ENCODE measurements around the gene MAOA.
"Not testable (repeated sequence)": the region's sequence is repeated elsewhere in the genome, so short reads cannot be mapped to it uniquely, and the experiment has no call there.

The MAOA gene

DNA sequence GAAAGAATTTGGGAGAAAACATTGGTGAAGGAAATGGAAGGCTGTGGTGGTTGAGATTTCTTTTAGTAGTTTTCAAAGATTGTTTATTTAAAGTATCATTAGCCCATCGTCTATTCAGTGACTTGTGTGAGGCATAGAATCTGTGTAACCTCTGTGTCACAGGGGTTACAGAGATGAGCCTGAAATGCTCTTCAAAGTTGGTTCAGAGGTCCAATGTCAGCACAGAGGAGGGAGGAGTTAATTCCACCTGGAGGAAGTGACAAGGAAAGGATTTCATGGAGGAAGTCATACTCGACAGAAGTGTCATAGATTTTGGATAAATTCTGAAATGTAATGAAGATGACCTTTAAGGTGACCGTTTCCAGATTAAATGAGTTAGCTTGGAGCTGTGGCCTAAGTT, 8.2 kb downstream of the MAOA start:
- no peak for DNase-seq

DNA sequence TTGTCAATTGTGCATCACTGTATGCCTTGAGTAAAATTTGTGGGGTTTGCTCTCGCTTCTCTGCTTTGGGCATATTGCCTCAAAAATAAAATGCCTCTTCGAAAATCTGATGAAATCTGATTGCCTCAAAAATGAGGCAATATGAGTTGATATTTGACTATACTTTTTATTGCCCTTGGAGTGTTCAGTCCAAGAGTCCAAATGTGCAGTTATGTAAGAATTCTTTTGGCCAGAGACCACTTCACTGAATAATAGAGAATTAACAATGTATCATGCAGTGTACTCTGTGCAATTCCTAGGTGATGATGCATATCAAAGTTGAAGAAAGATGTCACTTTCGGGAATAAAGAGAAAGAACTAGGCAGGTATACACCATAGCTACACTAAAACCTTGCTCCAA, 8.6 kb downstream of the MAOA start:
- no peak for DNase-seq

DNA sequence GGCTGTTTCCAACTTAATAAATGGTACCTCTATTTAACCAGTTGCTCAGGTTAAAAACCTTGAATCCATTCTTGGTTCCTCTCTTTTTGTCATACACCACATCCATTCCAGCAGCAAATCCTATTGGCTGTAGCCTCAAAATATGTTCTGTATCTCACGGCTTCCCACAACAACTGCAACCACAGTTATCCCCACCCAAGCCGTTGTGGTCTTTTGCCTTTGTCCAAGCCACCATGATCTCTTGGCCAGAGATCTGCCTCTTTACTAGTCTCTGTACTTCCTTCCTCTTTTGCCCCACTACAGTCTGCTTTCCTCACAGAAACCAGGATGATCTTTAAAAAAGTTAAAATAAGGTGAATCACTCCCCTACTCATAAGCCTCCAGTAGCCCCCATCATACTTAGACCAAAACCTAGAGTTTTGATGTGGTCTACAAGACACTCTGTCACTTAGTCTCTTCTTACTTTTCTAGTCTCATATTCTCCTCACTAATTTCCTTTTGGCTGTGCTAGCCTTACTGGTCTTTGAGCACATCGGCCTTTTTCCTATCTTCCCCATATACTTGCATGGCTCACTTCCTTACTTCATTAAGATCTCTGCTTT, 10.3 kb downstream of the MAOA start:
- DNase-seq, result no peak

DNA sequence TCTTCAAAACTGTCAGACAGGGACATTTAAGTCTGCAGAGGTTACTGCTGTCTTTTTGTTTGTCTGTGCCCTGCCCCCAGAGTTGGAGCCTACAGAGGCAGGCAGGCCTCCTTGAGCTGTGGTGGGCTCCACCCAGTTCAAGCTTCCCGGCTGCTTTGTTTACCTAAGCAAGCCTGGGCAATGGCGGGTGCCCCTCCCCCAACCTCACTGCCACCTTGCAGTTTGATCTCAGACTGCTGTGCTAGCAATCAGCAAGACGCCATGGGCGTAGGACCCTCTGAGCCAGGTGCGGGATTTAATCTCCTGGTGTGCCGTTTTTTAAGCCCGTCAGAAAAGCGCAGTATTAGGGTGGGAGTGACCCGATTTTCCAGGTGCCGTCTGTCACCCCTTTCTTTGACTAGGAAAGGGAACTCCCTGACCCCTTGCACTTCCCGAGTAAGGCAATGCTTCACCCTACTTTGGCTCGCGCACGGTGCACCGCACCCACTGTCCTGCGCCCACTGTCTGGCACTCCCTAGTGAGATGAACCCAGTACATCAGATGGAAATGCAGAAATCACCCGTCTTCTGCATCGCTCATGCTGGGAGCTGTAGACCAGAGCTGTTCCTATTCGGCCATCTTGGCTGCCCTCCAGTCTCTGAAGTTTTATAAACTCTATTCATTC, 20.0 kb downstream of the MAOA start:
- not testable (repeated sequence) for DNase-seq

DNA sequence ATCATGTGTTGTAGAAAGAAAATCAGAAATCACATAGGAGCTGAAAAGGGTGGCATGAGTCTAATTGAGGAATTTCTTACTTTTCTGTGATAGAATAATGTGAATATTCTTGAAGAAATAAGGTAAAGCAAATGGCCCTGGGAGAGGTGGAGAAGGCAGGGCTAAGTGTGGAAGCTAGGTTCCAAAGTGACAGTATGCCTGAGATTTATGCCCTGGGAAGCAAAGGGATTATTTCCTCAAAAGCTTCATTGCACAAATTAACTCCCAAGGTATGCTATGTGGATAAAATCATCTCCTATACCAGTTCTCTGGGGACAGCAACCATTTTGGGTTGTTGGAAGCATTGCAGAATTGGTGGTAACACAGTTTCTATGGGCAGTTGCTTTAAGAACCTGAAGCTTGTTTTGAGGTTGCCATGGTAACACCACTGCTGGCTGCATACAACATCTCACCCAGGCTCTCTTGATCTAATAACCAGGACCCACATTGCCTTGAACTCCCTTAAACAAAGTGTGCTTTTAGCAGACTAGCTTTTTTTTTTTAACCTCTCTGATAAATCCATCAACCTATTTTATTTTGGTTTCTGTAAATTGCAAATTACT, 21.0 kb downstream of the MAOA start:
- DNase-seq, result peak in 1 of 5 experiments; percentile 67

DNA sequence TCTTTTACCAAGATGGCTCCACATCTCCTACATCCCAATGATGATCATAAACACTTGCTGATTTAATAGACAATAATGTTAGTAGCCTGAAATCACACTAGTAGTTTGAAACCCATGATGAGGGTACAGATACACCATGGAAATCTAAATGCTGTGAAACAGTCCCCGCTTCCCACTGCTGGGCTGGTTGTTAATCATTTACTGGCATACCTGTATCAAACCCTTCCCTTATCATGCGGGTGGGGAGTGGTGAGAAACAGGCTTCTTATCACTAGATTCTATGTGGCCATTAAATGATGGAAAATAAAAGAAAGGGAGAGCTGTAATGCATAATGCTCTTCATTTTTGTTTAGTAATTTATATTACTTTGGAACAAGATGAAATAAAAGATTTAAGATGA, 21.9 kb downstream of the MAOA start:
- DNase-seq, result no peak

DNA sequence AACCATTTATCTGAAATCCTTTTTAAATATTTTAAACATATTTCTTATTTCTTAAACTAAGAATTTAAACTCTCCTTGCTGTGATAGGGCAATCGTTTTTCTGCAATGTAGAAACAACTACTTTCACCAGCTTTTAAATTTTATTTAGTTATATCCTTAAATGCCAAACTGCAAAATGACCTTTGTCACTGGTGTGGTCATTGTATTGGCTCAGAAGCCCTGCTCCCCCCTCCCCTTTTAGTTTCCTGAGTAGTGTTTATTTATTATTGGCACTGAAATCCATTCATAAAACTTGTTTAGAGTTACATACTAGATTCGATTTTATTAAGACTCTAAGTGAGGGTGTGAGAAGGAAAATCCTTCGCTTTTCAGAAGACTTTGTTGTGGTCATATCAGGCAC, 23.0 kb downstream of the MAOA start:
- DNase-seq, result no peak

DNA sequence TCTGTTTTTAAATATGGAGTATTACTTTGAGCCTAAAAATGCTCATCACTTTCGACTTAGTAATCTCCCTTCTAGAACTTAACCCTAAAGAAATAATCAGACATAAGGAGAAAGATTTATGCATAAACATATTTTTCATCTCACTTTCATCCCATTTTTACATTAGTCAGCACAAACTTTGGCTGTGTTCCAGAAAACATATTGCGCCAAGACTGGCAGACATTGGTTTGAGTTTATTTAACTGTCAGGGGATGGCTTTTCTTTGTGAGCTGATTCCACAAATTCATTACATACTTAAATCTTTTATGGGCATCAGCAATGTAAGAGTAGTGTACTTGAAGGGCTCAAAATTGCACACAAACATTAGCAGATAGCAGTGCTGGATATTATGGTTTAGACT, 23.7 kb downstream of the MAOA start:
- DNase-seq, result no peak

DNA sequence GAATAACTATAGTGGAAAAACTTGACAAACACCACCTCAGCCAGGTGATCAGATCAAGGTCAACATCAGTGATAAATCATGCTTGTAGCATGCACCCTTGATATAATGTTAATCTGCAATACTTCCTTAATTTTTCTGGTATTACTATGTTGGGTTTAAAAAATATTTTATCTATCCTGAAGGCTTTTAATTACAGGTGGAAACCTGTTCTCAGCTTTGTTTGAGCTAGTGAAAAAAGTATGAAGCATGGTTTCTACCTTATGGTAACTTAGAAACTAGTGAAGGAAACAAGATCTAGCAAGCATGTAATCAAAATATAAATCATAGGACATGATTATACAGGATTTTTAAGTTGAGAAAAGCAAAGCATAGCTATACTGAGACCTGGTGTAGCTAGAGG, 26.6 kb downstream of the MAOA start:
- no peak for DNase-seq

DNA sequence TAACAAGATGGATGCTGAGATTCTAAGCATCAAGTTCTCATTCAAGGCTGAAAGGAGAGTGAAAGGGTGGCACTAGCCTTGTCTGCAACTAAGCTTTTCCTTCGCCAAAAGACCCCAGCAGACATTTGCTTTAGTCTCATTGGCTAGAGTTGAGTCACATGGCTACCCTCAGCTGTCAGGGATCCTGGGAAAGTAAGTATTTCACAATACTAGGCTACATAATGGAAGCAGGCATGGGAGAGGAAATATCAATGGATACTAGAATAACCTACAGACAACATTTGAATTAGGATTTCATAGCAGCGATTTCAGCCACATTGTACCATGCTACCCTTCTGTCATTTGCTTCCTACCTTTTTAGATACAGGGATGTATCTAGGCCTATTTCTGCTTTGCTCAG, 29.1 kb downstream of the MAOA start:
- DNase-seq, result no peak

DNA sequence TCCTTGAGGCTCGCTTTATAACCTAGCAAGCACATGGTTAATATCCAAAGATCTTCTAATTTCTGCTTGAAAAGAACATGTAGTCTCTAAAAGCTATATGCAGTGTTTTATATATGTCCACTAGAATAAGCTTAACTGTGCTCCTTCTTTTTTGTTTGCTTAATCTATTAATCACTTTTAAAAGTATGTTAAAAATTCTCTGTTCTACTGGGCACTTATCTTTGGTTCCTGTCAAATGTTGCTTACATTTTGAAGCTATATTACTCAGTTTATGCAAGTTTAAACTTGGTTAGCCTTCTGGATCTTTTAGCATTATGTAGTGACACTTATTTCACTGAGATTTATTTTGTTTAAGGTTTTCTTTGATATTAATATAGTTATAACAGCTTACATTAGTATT, 32.5 kb downstream of the MAOA start:
- DNase-seq, result no peak

DNA sequence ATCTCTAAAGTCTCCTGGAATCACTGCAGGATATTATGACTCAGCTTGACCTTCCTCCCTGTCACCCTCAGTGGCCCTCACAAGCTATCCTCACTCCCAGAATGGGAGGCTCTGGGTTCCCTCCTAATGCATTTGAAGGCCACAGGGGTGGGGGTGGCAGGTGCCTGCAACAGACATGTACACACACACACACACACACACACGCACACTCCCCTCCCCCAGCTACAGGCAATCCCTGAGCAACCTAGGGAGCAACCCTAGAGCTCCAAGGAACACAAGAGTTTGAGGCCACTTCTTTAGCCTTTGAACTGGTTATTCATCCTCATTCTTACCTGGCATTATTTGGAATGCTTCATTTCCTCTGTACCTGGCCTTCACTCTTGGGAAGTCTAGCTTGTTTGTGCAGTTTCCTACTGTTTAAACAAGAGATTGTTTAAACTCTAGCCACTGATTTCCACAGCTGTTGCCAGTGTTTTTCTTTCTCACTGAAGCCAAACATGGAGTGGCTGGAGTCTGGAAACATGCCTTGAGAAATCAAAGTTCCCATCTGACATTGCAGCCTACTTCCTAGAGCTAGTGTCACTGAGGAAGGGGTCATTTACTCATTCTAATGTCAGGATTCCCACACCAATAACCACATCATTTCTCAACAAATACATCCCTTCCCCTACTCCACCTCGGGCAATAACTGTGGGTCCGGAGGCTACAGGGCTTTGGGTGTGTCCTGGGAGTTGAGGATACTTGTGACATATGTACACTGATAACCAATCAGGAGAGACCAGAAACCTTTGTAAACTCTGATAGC, 37.7 kb downstream of the MAOA start:
- DNase-seq, result no peak

DNA sequence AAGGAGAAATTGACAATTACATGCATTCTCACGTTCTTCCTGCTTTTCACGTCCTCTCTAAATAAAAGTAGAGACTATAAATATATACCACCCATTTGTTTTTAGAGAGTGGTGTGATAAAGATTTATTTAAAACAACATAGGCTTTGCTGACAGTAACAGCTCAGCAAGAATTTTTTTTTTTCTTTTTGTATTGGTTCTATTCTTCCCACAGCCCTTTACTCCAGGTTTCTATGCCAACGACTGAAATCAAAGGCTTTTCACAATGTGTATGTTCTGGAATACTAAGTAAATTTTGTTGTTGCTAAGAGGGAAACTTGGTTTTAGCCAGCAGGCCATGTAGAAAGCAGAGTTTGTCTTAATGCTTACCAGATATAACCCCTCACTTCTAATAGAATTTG, 43.4 kb downstream of the MAOA start:
- no peak for DNase-seq

DNA sequence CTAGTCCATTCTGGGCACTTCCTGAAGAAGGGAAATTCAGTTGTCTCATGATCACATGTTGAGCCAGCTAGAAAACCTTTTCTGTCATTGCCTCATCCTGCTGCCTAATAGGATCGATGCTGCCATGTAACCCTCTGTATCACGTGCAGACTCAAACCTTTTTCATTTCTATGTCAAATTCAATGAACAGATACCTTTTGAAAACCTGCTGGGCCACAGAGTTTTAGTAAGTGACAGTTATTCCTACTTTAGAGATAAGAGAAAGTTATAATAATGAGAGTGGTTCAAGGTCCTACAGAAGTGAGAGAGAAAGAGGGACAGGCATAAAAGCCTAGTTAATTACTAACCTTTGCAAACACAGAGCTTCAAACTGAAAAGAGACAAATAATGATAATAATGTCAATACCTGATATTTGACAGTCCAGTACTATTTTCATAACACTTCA, 46.0 kb downstream of the MAOA start:
- no peak for DNase-seq

DNA sequence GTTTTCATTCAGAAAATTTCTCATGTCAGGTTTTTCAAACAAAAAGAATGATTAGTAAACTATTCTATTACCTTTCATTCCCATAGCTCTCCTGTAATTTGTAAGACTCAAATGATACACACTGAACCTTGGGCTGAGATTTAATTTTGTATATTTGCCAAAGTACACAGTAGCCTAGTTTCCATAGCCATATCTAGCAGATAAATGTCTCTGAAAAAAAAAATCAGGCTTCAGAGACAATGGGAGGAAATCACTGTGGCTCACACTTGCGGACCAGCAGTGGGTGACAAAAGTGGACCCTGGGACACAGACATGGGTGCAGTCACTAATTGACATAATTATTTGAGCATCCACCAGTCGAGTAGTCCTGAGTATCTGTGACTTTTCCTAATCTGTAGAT, 46.6 kb downstream of the MAOA start:
- no peak for DNase-seq

DNA sequence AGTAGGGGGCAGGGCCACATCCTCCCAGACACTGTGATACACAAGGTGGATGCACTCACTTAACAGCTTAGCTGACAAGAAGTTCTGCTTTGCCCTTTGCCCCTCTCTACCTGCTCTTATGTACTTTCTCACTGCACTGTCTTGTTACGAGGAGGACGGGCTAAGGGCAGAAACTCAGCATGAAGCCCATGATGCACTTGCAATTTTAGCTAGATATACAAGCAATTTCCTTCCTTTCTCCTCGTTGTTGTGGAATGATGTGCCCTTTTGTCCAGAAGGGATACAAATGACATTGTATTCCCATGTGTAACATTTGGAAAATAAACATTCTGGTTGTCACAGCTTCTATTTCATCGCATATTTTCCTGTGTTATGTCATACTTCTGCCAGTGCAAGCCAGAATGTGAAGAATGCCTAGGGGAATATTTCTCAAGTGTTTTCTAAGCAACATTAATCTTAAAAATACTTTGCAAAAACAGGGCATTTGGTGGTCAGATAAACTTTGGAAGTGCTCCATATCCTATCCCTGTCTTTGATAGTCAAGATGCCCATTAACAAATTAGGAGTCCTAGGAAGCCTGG, 47.2 kb downstream of the MAOA start:
- DNase-seq, result peak in 1 of 5 experiments; percentile 15

DNA sequence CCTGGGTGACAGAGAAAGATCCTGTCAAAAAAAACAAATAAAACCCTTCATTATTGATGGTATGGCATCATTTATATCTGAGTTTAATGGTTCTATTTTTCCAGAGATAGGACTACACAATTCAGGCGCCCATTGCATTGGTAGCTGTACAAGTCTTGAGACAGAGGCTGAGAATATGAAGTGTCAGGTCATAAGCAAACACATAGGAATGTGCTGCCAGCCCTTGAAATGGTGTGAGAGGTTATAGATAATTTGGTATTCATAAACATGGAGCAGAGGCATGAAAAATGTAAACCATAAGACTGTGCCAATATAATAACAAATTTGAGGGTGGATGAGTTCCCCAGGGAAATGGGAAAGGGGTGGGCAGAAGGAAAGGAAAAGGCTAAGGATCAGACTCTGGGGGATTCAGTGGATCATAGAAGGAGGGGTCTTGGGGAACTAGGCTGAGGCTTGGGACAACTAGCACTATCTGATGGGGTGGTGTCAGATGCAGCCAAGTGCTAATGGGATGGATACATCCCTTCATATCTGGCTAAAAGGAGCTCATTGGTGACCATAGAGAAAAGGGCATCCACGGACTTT, 50.8 kb downstream of the MAOA start:
- DNase-seq, result no peak

DNA sequence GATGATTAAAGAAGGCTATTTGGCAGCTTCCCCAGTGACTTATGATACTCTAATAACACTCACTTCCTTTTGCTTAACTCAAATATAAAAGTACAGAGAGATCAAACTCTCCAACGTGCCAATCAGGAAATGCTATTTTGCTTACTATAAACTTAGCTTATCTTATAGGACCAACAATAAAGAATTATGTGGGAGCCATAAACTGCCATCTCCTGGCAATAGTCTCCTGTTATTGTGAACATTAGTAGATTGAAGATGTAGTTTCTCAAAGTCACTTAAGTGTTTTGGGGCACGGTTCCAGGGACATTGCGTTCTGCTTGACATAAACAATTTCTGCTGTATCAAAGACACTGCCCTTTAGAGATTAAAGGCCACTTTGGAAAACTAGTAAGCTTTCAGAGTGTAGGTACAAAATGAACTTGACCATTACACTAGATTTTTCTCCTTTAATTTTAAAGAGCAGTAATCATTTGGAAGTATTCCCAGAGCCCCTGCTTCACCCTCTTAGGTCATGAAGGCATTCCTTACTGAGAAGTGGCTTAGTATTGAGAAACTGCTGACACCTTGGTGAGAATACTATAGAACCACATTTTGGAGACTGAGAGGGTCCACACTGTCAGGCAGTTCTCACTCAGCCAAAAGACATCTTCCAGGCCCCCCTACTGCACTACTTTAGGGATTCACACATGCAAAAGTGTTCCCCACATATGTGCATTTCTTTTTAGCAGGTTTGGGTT, 51.9 kb downstream of the MAOA start:
- DNase-seq, result no peak

DNA sequence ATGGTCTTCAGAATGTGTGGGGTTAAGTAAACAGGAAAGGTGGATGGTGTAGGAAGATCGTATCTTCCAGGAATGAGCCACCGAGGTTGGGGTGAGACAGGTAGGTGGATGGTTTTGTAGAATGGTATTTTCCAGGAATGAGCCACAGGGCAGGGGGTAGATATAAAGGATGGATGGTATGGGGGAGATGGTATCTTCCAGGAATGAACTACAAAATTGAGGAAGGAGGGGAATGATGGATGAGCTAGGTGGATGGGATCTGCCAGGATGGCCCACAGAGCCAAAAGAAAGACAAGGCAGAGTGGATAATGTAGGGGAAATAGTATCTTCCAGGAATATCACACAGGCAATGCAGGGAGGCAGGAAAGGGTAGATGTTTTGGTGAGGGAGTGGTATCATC, 60.0 kb downstream of the MAOA start:
- no peak for DNase-seq

DNA sequence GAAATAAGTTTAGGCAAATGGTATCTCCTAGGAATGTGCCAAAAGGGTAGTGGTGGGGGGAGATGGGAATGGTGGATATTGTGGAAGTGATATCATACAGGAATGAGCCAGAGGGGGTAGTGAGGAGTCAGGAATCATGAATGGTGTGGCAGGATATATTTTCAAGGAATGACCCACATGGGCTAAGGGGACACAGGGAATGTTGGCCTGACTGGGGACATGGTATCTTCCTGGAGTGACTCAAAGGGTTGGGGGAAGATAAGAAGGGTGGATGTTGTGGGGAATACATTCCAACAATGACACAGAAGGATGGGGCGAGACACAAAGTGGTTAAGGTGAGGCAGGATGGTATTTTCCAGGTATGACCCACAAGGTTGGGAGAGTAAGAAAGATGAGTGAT, 60.6 kb downstream of the MAOA start:
- no peak for DNase-seq

DNA sequence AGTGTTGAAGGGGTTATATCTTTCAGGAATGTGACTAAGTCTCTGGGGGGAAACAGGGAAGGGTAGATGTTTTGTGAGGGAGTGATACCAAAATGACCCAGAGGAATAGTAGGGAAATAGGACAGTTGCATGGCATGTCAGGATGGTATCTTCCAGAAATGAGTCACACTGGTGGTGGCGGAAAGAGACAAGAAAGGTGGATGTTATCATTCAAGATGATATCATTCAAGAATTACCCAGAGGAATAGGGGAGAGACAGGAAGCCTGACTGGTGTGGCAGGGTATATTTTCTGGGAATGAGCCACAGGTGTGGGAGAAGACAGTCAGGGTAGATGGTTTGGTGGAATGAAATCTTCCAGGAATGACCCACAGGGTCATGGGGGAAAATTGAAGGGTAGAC, 61.1 kb downstream of the MAOA start:
- no peak for DNase-seq

DNA sequence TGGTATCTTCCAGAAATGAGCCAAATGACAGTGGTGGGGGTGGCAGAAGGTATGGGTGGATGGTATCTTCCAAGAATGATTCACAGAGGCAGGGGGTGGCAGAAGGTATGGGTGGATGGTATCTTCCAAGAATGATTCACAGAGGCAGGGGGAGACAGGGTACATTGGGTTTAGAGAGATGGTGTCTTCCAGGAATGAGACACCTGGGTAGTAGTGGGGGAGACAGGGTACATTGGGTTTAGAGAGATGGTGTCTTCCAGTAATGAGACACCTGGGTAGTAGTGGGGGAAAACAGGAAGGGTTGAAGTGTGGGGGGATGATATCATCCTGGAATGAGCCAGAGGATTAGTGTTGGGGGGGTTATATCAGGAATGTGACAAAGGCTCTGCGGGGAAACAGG, 62.0 kb downstream of the MAOA start:
- DNase-seq, result no peak
